ENCODE results near the gene GRIN2D. TPM values are rescaled to one million over a fixed set of nuclear protein-coding genes. Genes with fewer than 3 reads are reported as not detected.

GRIN2D gene
- total RNA-seq, 2 donors from 2014 or later, result 0.68 TPM; not detected in 1

- ATAC-seq (ENCODE audit: insufficient number of reproducible peaks, low FRiP score, low read depth), result no peak
- H3K27me3 ChIP-seq (replicated peaks; ENCODE audit: insufficient read depth), result no peaks in the 10 kb centered on the region
- TF ChIP-seq CTCF (IDR thresholded peaks at IDR 0.05), result no peak
- DNase-seq (ENCODE audit: low spot score), result no peak
- H3K4me3 ChIP-seq, result no peak overlapping the region
- no peaks in the 10 kb centered on the region for H3K9me3 ChIP-seq
- no peak overlapping the region for H3K27ac ChIP-seq
- peaks cover 43% of the 10 kb centered on the region for H3K36me3 ChIP-seq
- H3K4me1 ChIP-seq (ENCODE audit: control insufficient read depth in 1 of 2, low read depth in 2 of 2), result no peaks in the 10 kb centered on the region
Measured at GRCh38 chr19:48381178-48381950, 12.1 kb upstream of the GRIN2D start.

- DNase-seq (ENCODE audit: low spot score) (no peak), ATAC-seq (ENCODE audit: insufficient number of reproducible peaks, low FRiP score, low read depth) (no peak)
- no peaks in the 10 kb centered on the region for H3K9me3 ChIP-seq
- peaks cover 52% of the 10 kb centered on the region for H3K36me3 ChIP-seq
- no peak overlapping the region for H3K27ac ChIP-seq
- H3K4me1 ChIP-seq (ENCODE audit: control insufficient read depth in 1 of 2, low read depth in 2 of 2), result no peaks in the 10 kb centered on the region
- TF ChIP-seq CTCF (IDR thresholded peaks at IDR 0.05), result no peak
- H3K4me3 ChIP-seq, result no peak overlapping the region
- H3K27me3 ChIP-seq (replicated peaks; ENCODE audit: insufficient read depth), result no peaks in the 10 kb centered on the region
Measured at GRCh38 chr19:48382286-48382685, 11.2 kb upstream of the GRIN2D start.

- TF ChIP-seq CTCF (IDR thresholded peaks at IDR 0.05), result no peak
- DNase-seq (ENCODE audit: low spot score) (no peak), ATAC-seq (ENCODE audit: insufficient number of reproducible peaks, low FRiP score, low read depth) (peak; percentile 20)
- H3K4me1 ChIP-seq (ENCODE audit: control insufficient read depth in 1 of 2, low read depth in 2 of 2), result peaks cover 4 to 5% of the 10 kb centered on the region in 2 donors
- no peaks in the 10 kb centered on the region for H3K9me3 ChIP-seq
- peaks cover 70% of the 10 kb centered on the region for H3K36me3 ChIP-seq
- H3K27ac ChIP-seq, result no peak overlapping the region
- no peak overlapping the region for H3K4me3 ChIP-seq
- H3K27me3 ChIP-seq (replicated peaks; ENCODE audit: insufficient read depth), result no peaks in the 10 kb centered on the region
Measured at GRCh38 chr19:48385461-48386087, 7.9 kb upstream of the GRIN2D start.

GRCh38 chr19:48386981-48387380 lies 6.5 kb upstream of the GRIN2D start:
- TF ChIP-seq CTCF (IDR thresholded peaks at IDR 0.05), result no peak
- no peak overlapping the region for H3K27ac ChIP-seq
- no peak overlapping the region for H3K4me3 ChIP-seq
- no peaks in the 10 kb centered on the region for H3K9me3 ChIP-seq
- H3K4me1 ChIP-seq (ENCODE audit: control insufficient read depth in 1 of 2, low read depth in 2 of 2), result peaks cover 4 to 5% of the 10 kb centered on the region in 2 donors
- H3K36me3 ChIP-seq, result peaks cover 67% of the 10 kb centered on the region
- no peaks in the 10 kb centered on the region for H3K27me3 ChIP-seq (replicated peaks; ENCODE audit: insufficient read depth)
- no peak for DNase-seq (ENCODE audit: low spot score)
- no peak for ATAC-seq (ENCODE audit: insufficient number of reproducible peaks, low FRiP score, low read depth)

- Histone ChIP-seq H3K27ac (peak overlapping the region; percentile 84 to 93), H3K9me3 (no peaks in the 10 kb centered on the region), H3K4me3 (peak overlapping the region; percentile 87), H3K27me3 (replicated peaks; ENCODE audit: insufficient read depth) (peaks cover 3% of the 10 kb centered on the region), H3K4me1 (ENCODE audit: control insufficient read depth in 1 of 2, low read depth in 2 of 2) (peaks cover 7 to 14% of the 10 kb centered on the region in 2 donors), H3K36me3 (peaks cover 33% of the 10 kb centered on the region)
- DNase-seq (ENCODE audit: low spot score), result no peak
- peak; percentile 69 for ATAC-seq (ENCODE audit: insufficient number of reproducible peaks, low FRiP score, low read depth)
- peak; percentile 60 for TF ChIP-seq CTCF (IDR thresholded peaks at IDR 0.05)
Measured at GRCh38 chr19:48390188-48391099, 3.0 kb upstream of the GRIN2D start.

All from thoracic aorta (tissue), 2 donors.